ENCODE data around the gene TAS1R1.
"Not testable (repeated sequence)": the region's sequence is repeated elsewhere in the genome, so short reads cannot be mapped to it uniquely, and the experiment has no call there.

The TAS1R1 gene

DNA sequence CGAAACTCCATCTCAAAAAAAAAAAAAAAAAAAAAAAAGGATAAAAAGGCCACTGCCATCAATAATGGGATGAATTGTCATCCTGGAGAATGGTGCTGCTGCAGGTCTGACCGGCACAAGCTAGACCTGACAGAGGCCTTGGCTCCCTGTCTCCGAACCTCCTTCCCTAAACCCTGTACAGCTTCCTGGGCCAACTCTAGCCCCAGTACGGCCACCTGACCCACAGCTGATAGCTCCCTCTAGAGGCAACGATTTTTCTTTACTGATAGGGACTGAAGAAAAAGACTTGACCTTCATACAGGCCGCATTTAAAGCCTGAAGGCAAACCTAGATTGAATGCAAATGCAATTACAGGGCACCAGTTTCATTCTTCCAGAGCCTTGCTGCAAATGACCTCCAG is 31.5 kb upstream of the TAS1R1 start:
- DNase-seq: no peak

GRCh38 chr1:6526316-6526715 is 28.8 kb upstream of the TAS1R1 start:
- no peak for DNase-seq

DNA sequence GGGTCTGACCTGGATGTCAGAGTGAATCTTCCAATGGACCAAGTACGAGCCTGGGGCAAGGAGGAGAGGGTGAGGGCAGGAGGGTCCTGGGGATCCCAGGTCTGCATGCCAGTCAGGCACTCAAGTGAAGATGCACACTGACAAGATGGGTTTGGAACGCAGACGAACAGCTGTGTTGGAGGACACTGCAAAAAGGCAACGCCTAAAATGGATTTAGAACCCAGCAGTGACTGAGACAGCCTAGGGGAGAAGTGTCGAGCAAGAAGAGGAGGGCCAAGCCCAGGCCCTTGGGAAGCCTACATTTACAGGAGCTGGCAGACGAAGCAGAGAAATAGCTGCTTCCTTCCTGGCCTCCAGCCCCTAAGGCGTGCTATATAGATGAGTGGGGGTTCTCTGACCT is 26.6 kb upstream of the TAS1R1 start:
- no peak for DNase-seq

DNA sequence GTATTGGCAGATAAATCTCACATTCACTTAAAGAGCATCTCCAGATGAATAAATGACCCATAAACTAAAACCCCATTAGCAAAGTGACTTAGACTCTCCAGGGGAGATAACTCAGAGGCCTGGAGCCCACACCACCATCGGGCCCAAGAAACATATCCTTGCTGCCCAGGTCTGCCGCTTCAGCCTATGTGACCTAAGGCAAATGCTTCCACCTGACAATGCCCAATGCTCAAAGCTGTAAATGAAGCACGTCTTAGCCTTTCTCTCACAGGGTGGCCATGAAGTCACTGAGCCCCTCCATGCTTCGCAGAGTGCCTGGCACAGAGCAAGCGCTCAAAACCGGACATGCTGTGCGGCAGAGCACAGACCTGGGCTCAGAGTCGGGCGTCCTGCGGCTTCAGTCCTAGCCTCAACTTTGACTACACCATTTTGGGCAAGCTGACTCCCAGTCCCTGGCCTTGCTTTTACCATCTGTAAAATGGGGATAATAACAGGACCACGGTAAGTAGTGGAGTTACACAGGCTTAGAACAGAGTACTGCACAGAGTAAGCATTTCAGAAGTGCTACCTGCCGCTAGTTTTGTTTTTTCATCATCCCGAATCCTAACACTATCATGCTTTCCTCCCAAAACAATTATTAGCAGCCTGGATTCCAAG is 24.5 kb upstream of the TAS1R1 start:
- no peak for DNase-seq

DNA sequence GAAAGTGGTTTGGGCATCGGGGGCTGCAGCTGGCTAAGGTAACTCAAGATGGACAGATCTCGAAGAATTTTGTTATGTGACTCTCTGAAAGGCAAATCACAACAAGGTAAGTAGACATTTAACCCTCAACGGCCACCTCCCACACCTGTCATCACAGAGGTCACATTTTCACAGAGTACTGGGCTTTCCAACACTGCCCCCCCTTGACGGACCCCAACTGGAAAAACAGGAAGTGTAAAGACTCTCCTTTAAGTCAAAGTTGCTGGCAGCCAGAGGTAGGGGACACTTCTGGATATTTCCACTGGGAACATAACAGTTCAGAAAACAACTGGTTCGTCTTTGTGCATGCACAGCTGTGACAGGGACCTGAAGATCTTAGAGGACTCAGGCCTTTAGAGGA is 23.1 kb upstream of the TAS1R1 start:
- DNase-seq: no peak

DNA sequence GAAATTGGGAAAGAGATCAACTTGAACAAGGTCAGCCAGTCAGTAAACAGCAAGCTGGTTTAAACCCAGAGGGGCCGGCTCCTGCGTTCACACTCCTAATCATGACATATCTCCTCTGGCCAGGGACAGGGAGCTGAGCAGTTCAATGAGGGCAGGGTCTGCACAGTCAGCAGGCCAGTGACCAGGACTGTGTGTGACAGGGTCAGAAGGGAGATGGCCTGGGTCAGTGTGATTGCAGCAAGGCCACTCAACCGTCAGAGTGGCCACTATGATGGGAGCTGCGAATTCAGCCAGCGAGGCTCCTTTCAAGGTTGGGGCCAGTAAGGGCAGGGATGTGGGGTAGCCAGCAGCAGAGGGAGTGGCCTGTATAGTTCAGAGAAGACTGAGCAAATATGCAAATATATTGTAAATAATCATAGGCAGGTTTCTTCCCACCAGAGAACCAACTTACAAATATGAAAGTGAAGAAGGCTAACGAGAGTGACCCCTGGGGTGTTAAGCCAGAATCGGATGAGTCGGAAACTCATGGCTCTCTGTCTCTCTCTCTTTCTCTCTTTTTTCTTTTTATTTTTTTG is 20.8 kb upstream of the TAS1R1 start:
- no peak for DNase-seq

- DNase-seq: no peak
These were observed 19.9 kb upstream of the TAS1R1 start for GRCh38 chr1:6535214-6535613.

- DNase-seq: no peak
These were observed 18.8 kb upstream of the TAS1R1 start for GRCh38 chr1:6536291-6536690.

- DNase-seq: no peak
These were observed 16.2 kb upstream of the TAS1R1 start for GRCh38 chr1:6538956-6539355.

- DNase-seq: no peak
These were observed 10.3 kb upstream of the TAS1R1 start for GRCh38 chr1:6544831-6545230.

DNA sequence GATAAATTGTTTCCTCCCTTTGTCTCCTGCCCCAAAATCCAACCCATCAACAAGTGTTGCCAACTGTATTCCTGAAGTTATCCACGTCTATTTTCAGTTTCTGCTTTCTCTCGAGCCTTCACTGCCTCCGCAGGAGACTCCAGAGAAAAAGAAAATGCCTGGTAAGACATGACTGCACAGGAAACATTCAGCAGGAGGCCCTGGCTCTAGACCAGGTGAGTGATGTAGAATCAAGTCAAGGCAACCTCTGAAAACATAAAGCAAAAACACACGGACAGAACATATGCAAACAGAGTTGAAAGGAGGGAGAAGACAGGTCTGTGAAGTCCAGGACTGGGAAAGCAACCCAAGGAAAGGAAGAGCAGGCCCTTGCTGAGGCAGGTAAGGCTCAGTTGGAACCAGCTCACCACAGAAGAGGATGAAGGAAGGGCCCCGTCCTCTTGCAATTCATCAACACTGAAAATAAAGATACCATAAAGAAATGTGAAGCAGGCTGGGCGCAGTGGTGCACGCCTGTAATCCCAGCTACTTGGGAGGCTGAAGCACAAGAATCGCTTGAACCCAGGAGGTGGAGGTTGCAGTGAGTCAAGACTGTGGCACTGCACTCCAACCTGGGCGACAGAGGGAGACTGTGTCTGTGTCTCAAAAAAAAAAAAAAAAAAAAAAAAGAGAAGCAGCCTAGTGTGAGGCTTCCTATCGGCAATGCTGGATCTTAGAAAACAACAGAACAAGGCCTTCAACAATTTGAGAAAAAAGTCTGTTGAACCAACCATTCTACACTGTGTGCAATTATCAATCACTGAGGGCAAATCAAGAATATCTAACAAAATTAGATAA is 9.6 kb upstream of the TAS1R1 start:
- no peak for DNase-seq

- DNase-seq: no peak
These were observed 8.8 kb upstream of the TAS1R1 start for GRCh38 chr1:6546326-6546725.

- DNase-seq: no peak
These were observed 7.8 kb upstream of the TAS1R1 start for GRCh38 chr1:6547301-6547700.

- DNase-seq: peak; percentile 97
These were observed 838 bp upstream of the TAS1R1 start, which contains the start of gene NOL9 for GRCh38 chr1:6554031-6554906. NOL9 (minus strand) TSS chr1:6554513; CDS start chr1:6554502, 11 bp downstream.

GRCh38 chr1:6557597-6557996 is 2.5 kb downstream of the TAS1R1 start:
- no peak for DNase-seq

GRCh38 chr1:6559161-6559560 is 4.1 kb downstream of the TAS1R1 start:
- DNase-seq: not testable (repeated sequence)

DNA sequence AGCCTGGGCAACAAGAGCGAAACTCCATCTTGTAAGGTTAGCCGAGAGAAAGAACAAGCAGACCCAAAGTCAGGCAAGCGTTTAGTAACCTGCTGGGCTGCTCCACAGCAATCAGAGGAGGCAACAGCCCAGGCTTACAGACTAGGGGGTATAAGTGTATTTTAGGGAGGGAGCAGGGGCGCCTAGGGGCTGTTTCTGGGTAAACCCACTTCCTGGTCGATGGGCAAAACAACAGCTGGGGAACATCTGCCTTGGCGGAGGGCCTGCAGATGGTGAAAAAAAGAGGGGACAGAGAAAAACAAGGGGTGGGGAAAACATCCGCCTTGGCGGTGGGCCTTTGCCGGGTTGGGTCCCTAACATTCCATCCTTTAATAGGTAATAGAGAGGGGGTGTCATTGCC is 5.2 kb downstream of the TAS1R1 start:
- no peak for DNase-seq

DNA sequence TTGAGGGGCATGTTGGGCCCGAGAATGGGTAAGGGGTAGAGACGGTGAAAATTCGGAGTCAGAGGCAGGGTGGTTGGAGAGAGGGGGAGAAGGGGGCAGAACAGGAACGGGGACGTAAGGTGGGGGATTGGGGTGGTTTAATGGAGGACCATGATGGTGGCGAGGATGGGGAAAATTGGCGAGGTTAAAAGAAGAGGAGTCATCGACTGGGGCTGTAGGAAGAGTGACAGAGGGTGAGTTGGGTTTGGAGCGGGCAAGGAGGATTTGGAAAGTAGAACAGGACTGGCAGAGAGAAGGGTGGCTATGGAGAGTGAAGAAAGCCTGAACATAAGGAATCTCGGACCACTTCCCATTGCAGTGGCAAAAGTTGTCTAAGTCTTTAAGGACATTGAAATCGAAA is 13.9 kb downstream of the TAS1R1 start:
- DNase-seq: no peak

GRCh38 chr1:6570100-6570499 is 15.0 kb downstream of the TAS1R1 start:
- DNase-seq: no peak

DNA sequence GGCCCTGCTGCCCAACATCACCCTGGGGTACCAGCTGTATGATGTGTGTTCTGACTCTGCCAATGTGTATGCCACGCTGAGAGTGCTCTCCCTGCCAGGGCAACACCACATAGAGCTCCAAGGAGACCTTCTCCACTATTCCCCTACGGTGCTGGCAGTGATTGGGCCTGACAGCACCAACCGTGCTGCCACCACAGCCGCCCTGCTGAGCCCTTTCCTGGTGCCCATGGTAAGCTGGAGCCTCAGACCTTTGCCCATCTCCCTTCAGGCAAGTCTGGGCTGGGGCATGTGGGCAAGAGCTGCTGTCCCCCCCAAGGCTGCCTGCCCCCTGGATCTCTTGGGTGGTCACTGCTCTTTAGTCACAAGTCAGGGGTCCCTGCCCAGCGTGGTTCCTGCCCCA is 15.9 kb downstream of the TAS1R1 start:
- no peak for DNase-seq

DNA sequence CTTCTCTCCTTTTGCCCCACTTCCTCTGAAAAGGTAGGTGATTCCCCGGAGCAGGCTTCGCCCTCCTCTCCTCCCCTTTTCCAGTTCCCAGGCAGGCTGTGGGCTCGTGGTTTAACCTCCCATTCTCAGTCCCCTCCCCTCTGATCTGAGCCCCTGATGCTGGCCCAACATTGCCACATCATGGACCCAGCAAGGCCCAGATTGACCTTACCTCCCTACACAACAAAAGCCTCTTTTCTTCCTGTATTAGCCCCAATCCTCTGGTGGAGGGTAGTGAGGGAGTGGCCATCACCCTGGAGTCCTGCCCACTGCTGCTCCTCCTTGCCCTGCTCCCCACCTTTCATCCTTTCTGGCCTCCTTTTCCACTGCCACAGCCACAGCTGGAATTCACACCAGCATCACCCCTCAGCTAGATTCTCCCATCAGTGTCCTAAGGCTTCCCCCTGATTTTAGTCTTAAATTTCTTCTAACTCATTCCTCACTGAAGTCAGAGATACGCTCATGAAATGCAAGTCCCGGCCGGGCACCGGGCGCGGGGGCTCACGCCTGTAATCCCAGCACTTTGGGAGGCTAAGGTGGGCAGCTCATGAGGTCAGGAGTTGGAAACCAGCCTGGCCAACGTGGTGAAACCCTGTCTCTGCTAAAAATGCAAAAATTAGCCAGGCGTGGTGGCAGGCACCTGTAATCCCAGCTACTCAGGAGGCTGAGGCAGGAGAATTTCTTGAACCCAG is 17.7 kb downstream of the TAS1R1 start:
- DNase-seq: no peak

DNA sequence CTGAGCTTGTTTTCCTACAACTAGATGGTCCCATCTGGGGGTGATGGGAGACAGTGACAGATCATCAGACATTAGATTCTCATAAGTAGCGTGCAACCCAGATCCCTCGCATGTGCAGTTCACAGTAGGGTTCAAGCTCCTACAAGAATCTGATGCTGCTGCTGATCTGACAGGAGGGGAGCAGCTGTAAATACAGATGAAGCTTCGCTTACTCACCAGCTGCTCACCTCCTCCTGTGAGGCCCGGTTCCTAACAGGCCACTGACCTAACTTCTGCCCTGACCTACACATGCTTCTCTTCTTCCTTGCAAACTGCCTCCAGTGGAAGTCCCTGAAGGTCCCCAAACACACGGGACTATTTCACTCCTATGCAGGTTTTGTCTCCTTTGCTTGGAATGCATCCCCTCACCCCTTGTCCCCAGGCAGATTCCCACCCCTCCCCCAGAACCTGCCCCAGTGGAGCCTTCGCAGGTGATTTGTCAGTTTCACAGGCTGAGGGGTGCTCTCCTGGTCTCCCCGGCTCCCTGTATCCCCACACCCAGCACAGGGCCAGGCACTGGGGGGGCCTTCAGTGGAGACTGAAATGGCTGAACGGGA is 19.0 kb downstream of the TAS1R1 start:
- no peak for DNase-seq
